GM13976 (cell line): ENCODE data around the gene PLIN3.
"Not testable (repeated sequence)": the region's sequence is repeated elsewhere in the genome, so short reads cannot be mapped to it uniquely, and the experiment has no call there.

ENCODE experiments used
- DNase-seq: peaks from one replicate; pipeline ENCODE4 v3.0.0; 2012; ENCODE audit warnings: low spot score
- in situ Hi-C: fragments of 300-500 bp; cut with MboI; formaldehyde crosslinking; loops from one replicate; pipeline ENCODE4 v1.12.0; 2022; ENCODE audit warnings: low sequenced_read_pairs, mixed read lengths, inconsistent platforms; ENCODE audit not compliant: unreplicated experiment
- TF ChIP-seq, protein P1 (sequence below): IDR thresholded peaks from 2 replicates; pipeline ENCODE4 v1.5.1; 2012; ENCODE audit warnings: borderline replicate concordance, mild to moderate bottlenecking; ENCODE audit not compliant: insufficient read depth; ENCODE audit errors: extremely low read depth, missing control alignments, control extremely low read depth

PLIN3 gene

GRCh38 chr19:4795400-4795799 lies 72.1 kb downstream of the PLIN3 start:
- TF ChIP-seq, protein P1, sequence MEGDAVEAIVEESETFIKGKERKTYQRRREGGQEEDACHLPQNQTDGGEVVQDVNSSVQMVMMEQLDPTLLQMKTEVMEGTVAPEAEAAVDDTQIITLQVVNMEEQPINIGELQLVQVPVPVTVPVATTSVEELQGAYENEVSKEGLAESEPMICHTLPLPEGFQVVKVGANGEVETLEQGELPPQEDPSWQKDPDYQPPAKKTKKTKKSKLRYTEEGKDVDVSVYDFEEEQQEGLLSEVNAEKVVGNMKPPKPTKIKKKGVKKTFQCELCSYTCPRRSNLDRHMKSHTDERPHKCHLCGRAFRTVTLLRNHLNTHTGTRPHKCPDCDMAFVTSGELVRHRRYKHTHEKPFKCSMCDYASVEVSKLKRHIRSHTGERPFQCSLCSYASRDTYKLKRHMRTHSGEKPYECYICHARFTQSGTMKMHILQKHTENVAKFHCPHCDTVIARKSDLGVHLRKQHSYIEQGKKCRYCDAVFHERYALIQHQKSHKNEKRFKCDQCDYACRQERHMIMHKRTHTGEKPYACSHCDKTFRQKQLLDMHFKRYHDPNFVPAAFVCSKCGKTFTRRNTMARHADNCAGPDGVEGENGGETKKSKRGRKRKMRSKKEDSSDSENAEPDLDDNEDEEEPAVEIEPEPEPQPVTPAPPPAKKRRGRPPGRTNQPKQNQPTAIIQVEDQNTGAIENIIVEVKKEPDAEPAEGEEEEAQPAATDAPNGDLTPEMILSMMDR, result no peak
- no peak for DNase-seq
- in situ Hi-C loops, result no loop called here

GRCh38 chr19:4794971-4795370 lies 72.5 kb downstream of the PLIN3 start:
- no peak for DNase-seq
- in situ Hi-C loops, result no loop called here

DNA sequence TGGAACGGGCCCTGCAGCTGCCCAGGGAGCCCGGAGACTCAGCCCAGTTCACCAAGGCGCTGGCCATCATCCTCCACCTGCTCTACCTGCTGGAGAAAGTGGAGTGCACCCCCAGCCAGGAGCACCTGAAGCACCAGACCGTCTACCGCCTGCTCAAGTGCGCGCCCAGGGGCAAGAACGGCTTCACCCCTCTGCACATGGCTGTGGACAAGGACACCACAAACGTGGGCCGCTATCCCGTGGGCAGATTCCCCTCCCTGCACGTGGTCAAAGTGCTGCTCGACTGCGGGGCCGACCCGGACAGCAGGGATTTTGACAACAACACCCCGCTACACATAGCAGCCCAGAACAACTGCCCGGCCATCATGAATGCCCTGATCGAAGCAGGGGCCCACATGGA lies 74.2 kb downstream of the PLIN3 start:
- in situ Hi-C loops, DNase-seq: not testable (repeated sequence)

More at GRCh38 chr19:4794971-4795370, 72.5 kb downstream of the PLIN3 start:
- TF ChIP-seq, protein P1, result no peak

DNA sequence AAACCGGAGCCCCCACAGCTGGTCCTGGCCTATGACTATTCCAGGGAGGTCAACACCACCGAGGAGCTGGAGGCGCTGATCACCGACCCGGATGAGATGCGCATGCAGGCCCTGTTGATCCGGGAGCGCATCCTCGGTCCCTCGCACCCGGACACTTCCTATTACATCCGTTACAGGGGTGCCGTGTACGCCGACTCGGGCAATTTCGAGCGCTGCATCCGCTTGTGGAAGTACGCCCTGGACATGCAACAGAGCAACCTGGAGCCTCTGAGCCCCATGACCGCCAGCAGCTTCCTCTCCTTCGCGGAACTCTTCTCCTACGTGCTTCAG lies 74.6 kb downstream of the PLIN3 start:
- in situ Hi-C loops, DNase-seq: not testable (repeated sequence)

GRCh38 chr19:4792019-4792865 lies 75.2 kb downstream of the PLIN3 start:
- in situ Hi-C loops, DNase-seq: not testable (repeated sequence)

DNA sequence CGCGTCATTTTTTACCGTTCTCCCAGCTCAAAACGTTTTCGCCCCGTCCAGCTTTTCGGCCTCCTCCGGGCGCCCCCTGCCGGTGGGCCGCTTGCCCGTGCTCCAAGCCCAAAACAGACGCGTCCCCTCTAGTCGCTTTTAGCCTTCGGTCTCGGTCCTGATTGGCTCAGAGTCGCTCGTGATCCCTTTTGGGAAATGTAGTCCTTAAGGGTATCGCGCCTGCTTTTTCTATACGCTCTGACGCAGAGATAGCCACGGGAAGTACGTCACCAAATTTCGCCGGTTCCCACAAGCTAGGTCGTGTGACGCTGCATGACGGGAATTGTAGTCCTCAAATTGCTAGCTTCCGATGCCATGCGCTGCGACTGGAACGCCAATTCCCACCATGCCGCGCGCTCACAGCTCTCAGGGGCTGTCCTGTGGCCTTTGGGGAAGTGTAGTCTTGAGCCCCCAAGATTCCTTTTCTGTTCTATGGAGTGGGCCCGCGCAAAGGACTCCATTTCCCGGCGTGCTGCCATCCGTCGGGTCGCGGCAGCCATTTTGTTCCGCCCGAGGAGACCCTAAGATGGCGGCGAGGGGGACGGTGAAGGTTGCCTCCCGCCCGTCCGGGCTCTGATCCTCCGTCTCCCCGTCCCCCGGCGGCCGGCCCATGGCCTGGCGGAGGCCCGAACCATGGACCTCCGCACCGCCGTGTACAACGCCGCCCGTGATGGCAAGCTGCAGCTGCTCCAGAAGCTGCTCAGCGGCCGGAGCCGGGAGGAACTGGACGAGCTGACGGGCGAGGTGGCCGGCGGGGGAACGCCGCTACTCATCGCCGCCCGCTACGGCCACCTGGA lies 76.1 kb downstream of the PLIN3 start, which contains the start of gene FEM1A:
TSS of gene FEM1A (plus strand) at position 552 of the 836 bp plus-strand sequence. CDS start at position 673, 121 bp downstream.
- in situ Hi-C loops, result no loop called here
- peak; percentile 97 for DNase-seq
- TF ChIP-seq, protein P1, result peak; percentile 96
